Measurements from ENCODE around the gene CD6.
"Not testable (repeated sequence)": the region's sequence is repeated elsewhere in the genome, so short reads cannot be mapped to it uniquely, and the experiment has no call there.

Gene CD6

GRCh38 chr11:61061081-61061826, 89.8 kb downstream of the CD6 start:
- no peaks in the 10 kb centered on the region for H3K9me3 Mint-ChIP-seq
- peak overlapping the region; percentile 96 for H3K27ac Mint-ChIP-seq
- peaks cover 97% of the 10 kb centered on the region for H3K4me1 Mint-ChIP-seq (ENCODE audit: low read depth)
- H3K36me3 Mint-ChIP-seq (ENCODE audit: low read depth): peaks cover 71% of the 10 kb centered on the region
- peak overlapping the region; percentile 70 for H3K4me3 Mint-ChIP-seq
- H3K27me3 Mint-ChIP-seq: no peaks in the 10 kb centered on the region

GRCh38 chr11:61062181-61062930, 90.9 kb downstream of the CD6 start:
- Mint-ChIP-seq H3K4me3 (peak overlapping the region; percentile 70), H3K27ac (peak overlapping the region; percentile 89), H3K27me3 (no peaks in the 10 kb centered on the region), H3K36me3 (ENCODE audit: low read depth) (peaks cover 72% of the 10 kb centered on the region), H3K4me1 (ENCODE audit: low read depth) (peaks cover 97% of the 10 kb centered on the region), H3K9me3 (no peaks in the 10 kb centered on the region)

- H3K27ac Mint-ChIP-seq: peak overlapping the region; percentile 91
- H3K9me3 Mint-ChIP-seq, H3K27me3 Mint-ChIP-seq: not testable (repeated sequence)
- H3K4me3 Mint-ChIP-seq: peak overlapping the region; percentile 69
- H3K36me3 Mint-ChIP-seq (ENCODE audit: low read depth): peaks cover 59% of the 10 kb centered on the region
- peaks cover 97% of the 10 kb centered on the region for H3K4me1 Mint-ChIP-seq (ENCODE audit: low read depth)
These were observed 93.8 kb downstream of the CD6 start for GRCh38 chr11:61065236-61065635.

DNA sequence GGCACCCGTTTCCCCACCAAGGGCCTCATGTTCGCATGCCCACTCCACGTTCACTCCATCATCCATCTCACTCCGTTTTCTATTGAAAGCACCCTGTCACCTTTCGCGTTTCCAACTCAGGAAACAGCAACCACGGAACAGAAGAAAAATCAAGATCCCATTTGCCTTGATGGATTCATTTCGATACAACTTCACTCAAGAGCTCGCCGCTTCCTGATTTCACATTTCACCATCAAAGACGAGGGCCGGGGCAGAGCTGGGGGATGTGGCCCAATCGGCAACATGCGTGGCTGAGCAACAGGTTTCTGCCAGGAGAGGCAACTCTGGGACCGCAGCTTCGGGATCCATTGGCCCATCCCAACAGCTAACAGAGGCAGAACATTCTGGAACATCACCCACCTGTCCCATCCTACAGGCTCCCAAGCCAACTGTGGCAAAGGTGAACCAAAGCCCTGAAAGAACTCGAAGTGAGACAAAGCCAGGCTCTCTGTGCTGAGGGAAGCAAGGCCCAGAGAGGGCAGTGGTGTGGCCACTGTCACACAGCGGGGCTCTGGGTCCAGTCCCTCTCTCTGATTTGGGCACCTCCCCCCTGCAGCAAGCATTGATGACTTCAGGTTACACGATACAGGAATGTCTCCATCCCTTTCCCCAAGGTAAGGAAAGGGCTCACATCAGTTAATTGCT, 94.6 kb downstream of the CD6 start:
- peaks cover 60% of the 10 kb centered on the region for H3K36me3 Mint-ChIP-seq (ENCODE audit: low read depth)
- H3K27me3 Mint-ChIP-seq: no peaks in the 10 kb centered on the region
- peaks cover 97% of the 10 kb centered on the region for H3K4me1 Mint-ChIP-seq (ENCODE audit: low read depth)
- H3K27ac Mint-ChIP-seq: peak overlapping the region; percentile 91
- no peaks in the 10 kb centered on the region for H3K9me3 Mint-ChIP-seq
- H3K4me3 Mint-ChIP-seq: peak overlapping the region; percentile 69

DNA sequence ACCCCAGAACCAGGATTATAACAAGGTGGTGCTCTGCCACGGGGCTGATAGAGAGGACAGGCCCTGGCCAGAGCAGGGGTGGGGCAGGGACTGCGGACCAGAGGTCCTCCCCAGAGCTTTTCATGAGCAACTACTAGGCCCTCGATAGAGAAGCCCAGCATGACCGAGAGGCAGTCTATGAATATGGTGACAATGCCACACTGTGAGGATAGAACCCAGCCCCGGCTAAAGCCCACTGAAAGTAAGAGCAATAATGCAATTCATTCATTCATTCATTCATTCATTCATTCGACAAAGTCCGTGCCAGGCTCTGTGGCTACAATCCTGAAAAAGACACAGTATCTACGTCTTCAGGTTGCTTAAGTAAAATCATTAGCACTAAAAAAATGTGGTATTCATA, 95.2 kb downstream of the CD6 start:
- Mint-ChIP-seq H3K4me1 (ENCODE audit: low read depth) (peaks cover 97% of the 10 kb centered on the region), H3K27ac (peak overlapping the region; percentile 91), H3K4me3 (peak overlapping the region; percentile 69), H3K27me3 (no peaks in the 10 kb centered on the region), H3K36me3 (ENCODE audit: low read depth) (peaks cover 61% of the 10 kb centered on the region), H3K9me3 (no peaks in the 10 kb centered on the region)

DNA sequence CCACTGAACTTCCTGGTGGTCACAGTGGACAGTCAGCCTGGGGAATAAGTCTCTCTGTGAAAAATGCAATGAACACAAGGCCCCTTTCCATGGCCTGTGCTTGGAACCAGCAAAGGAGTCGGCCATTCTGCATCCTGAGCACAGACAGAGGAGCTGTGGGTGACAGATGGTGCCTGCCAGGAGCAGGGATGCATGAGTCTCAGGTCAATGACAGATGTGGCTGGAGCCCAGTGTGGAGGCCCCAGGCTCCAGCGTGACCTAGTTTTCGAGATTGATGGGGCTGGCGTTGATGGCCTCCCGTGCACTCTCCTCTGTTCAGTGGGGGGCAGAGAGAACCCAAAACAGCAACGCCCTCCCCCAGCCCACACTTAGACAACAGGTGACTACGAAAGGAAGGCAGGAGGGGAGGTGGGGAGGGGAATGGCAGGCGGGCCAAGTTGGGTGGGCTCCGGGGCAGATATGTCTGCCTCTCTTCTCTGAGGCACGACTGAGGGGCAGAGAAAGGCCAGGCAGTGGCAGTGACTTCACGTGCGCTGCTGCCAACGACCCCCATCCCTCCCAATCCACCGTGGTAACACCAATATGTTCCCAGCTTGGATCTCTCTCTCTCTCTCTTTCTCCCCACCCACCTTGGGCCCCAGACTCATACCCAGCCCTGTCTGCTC, 96.4 kb downstream of the CD6 start:
- H3K27me3 Mint-ChIP-seq: no peaks in the 10 kb centered on the region
- no peaks in the 10 kb centered on the region for H3K9me3 Mint-ChIP-seq
- H3K4me3 Mint-ChIP-seq: no peak overlapping the region

DNA sequence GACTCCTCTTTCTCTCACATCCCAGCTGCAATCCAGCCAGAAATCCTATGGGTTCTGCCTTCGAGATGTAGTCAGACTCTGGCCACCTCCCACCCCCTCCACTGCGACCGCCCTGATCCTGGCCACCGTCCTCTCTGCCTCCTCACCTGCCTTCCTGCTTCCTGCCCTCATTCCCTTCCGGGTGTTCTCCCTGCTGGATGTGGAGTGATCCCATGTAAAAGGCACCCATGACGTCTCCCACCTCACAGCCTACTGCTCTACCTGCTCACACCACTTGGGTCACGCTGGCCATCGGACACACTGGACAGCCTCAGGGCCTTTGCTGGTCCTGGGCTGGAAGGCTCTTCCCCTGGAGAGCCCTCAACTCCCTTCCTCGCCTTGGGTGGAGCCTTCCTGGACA, 97.1 kb downstream of the CD6 start:
- no peak overlapping the region for H3K4me3 Mint-ChIP-seq
- peaks cover 56% of the 10 kb centered on the region for H3K36me3 Mint-ChIP-seq (ENCODE audit: low read depth)
- H3K27me3 Mint-ChIP-seq: no peaks in the 10 kb centered on the region
- H3K9me3 Mint-ChIP-seq: no peaks in the 10 kb centered on the region
- peaks cover 94% of the 10 kb centered on the region for H3K4me1 Mint-ChIP-seq (ENCODE audit: low read depth)
- no peak overlapping the region for H3K27ac Mint-ChIP-seq

More for the DNA sequence above, 96.4 kb downstream of the CD6 start:
- Mint-ChIP-seq H3K36me3 (ENCODE audit: low read depth) (peaks cover 61% of the 10 kb centered on the region), H3K27ac (no peak overlapping the region), H3K4me1 (ENCODE audit: low read depth) (peaks cover 97% of the 10 kb centered on the region)

GRCh38 chr11:61069427-61069826, 97.9 kb downstream of the CD6 start:
- H3K4me3 Mint-ChIP-seq: no peak overlapping the region
- no peaks in the 10 kb centered on the region for H3K9me3 Mint-ChIP-seq
- H3K36me3 Mint-ChIP-seq (ENCODE audit: low read depth): peaks cover 58% of the 10 kb centered on the region
- peaks cover 92% of the 10 kb centered on the region for H3K4me1 Mint-ChIP-seq (ENCODE audit: low read depth)
- H3K27me3 Mint-ChIP-seq: no peaks in the 10 kb centered on the region
- H3K27ac Mint-ChIP-seq: no peak overlapping the region
